Lower leg skin (tissue), 4 donors: ENCODE data around the gene THSD7B. TPM values are rescaled to one million over a fixed set of nuclear protein-coding genes. Genes with fewer than 3 reads are reported as not detected.

Experiments used
- DNase-seq, 2 donors: peaks; one replicate each; pipeline ENCODE4 v3.0.0-alpha.2; 2019; ENCODE audit warnings: low spot score in 2 of 2
- H3K4me3 ChIP-seq: fragments of 200-600 bp; sonication (generic); 2 replicates; pipeline ENCODE4 v1.5.1; 2017; ENCODE audit warnings: mild to moderate bottlenecking, low read depth; ENCODE audit not compliant: poor library complexity, severe bottlenecking
- POLR2A ChIP-seq, 2 donors: fragments of 450-650 bp; IDR thresholded peaks; one replicate each; pipeline ENCODE4 v1.6.1; 2016 to 2017; ENCODE audit warnings: antibody characterized with exemption in 2 of 2, mild to moderate bottlenecking in 1 of 2, moderate library complexity in 1 of 2
- WGBS, 2 donors: methylation state at CpG; one replicate each; pipeline ENCODE4 v1.1.5; 2018; 5-methylcytosine and 5-hydroxymethylcytosine counted together
- intact Hi-C: fragments of 100-400 bp; cut with DNase I; formaldehyde crosslinking; loops from one replicate; pipeline ENCODE4 v1.15.0; 2023; ENCODE audit warnings: low total_unique reads
- total RNA-seq, 4 donors: library from RNA; depleted of rRNA; stranded (reverse); fragments of >200 nt; gene quantifications; one replicate each; pipeline ENCODE4 v1.1.0, GENCODE V29; 2016
- TF ChIP-seq, protein P1 (sequence below), 3 donors: fragments of 450-650 bp; IDR thresholded peaks; one replicate each; pipeline ENCODE4 v1.5.1; 2016; ENCODE audit warnings: antibody characterized with exemption in 3 of 3, mild to moderate bottlenecking in 3 of 3, moderate library complexity in 2 of 3

THSD7B gene
- total RNA-seq, 4 donors from 2014 or later = not detected

DNA sequence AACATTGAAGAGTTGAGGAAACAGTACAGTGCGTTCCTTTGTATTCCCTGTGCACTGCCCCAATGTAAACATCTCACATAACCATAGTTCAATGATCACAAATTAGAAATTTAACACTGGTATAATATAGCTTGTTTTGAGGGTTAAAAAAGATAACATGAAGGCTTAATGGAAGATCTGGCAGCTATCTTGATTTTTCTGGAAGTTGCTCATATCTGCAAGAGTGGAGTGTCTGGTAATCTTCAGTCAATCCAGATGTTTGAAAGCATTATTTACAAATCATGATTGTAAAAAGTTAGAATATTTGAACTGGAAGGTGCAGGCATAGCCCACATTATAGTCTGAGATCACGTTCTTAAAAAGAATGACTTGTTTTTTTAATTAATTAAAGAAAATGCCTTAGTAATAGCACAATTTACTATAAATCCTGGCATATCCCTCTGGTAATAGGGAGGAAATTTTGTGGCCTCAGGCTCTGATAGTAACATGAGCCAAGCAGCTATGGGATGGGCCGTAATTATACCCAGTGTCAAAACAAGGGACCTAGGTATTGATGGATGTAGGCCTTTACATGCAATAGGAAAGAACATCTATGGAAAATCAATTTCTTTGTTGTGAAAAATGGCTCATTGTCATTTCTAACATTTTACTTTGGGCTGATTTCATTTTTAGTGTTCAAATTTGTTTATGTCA lies 418.0 kb downstream of the THSD7B start:
- H3K4me3 ChIP-seq = no peak overlapping the region
- no peak for DNase-seq
- WGBS, 2 donors = 57 to 71% methylated on average over 3 of the region's 3 CpGs
- intact Hi-C loops = no loop called here
- TF ChIP-seq, protein P1, sequence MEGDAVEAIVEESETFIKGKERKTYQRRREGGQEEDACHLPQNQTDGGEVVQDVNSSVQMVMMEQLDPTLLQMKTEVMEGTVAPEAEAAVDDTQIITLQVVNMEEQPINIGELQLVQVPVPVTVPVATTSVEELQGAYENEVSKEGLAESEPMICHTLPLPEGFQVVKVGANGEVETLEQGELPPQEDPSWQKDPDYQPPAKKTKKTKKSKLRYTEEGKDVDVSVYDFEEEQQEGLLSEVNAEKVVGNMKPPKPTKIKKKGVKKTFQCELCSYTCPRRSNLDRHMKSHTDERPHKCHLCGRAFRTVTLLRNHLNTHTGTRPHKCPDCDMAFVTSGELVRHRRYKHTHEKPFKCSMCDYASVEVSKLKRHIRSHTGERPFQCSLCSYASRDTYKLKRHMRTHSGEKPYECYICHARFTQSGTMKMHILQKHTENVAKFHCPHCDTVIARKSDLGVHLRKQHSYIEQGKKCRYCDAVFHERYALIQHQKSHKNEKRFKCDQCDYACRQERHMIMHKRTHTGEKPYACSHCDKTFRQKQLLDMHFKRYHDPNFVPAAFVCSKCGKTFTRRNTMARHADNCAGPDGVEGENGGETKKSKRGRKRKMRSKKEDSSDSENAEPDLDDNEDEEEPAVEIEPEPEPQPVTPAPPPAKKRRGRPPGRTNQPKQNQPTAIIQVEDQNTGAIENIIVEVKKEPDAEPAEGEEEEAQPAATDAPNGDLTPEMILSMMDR (IDR thresholded peaks at IDR 0.05) = no peak
- no peak for TF ChIP-seq POLR2A (IDR thresholded peaks at IDR 0.05)

DNA sequence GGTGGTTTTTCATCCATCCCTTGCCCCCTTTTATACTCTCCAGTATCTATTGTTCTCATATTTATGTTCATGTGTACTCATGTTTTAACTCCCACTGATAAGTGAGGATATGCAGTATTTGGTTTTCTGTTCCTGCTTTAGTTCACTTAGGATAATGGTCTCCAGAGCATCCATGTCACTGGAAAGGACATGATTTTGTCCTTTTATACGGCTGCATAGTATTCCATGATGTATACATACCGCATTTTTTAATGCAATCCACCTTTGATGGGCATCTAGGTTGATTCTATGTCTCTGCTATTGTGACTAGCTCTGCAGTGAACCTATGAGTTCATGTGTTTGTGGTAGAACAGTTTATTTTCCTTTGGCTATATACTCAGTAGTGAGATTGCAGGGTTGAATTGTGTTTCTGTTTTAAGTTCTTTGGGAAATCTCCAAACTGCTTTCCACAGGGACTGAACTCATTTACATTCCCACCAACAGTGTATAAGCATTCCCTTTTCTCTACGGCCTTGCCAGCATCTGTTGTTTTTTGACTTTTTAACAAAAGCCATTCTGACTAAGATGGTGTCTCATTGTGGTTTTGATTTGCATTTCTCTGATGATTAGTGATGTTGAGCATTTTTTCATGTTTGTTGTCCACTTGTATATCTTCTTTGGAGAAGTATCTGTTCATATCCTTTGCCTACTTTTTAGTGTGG lies 420.2 kb downstream of the THSD7B start:
- WGBS, 2 donors = 89 to 92% methylated on average over 3 of the region's 3 CpGs
- DNase-seq = no peak
- intact Hi-C loops = no loop called here
- no peak for TF ChIP-seq POLR2A (IDR thresholded peaks at IDR 0.05)
- TF ChIP-seq, protein P1 (IDR thresholded peaks at IDR 0.05) = no peak
- H3K4me3 ChIP-seq = no peak overlapping the region

DNA sequence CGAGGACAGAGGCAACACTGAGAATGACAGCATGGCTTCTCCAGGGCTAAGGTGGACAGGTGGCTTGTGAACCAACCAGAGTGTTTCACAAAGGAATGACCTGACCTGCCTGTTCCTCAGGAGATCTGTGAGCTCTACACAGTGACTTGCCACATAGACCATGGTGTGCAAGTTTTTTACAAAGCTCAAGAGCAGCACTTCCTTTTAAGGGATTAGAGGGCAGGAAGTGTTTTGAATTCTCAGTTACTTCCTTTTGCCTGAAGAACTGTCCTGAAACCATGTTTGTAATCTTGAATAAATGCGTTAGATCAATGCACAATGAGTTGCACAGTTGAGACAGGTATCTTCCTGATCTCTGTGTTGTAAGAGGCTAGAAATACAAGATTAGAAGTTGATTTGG lies 421.9 kb downstream of the THSD7B start:
- no peak for TF ChIP-seq POLR2A (IDR thresholded peaks at IDR 0.05)
- TF ChIP-seq, protein P1 (IDR thresholded peaks at IDR 0.05) = no peak
- intact Hi-C loops = no loop called here
- WGBS, 2 donors = 79 to 84% methylated on average over 2 of the region's 2 CpGs
- DNase-seq = no peak
- no peak overlapping the region for H3K4me3 ChIP-seq

DNA sequence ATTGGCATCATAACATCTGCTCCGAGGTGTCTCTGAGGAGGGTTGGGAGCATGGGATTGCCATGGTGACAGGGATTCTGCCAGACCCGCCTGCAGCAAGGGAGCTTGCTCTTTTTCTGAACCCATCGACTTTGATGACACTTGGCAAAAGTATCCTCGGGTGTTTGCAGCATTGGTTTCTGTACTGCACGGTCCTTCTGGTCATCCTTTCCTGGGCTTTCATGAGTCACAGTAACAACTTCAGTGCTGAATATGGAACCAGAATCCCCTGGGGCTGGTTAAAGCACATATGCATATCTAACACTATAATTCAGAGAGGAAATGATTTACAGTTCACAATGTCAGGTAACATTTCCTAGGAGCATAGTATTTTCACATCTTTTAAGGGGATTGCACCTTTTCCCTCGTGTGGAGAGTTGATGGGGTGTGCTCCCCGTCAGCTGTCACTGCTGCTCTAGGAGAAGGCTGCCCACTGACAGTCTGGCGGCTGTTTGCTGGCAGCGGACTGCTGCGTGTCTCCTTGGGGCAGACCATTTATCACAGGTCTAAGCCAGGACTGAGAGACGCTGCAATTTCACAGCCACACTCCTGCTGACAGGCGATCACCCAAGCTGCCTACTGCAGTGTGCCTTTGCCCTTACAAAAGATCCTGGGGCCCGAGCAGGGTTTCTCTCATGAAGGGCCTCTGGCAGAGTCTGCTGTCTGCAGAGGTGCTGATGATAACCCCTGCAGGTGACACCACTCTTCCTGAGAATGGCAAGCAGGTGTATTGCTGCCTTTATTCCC lies 425.3 kb downstream of the THSD7B start:
- intact Hi-C loops = no loop called here
- H3K4me3 ChIP-seq = no peak overlapping the region
- DNase-seq = no peak
- 54 to 58% methylated on average over 10 to 13 of the region's 13 CpGs for WGBS, 2 donors
- TF ChIP-seq, protein P1 (IDR thresholded peaks at IDR 0.05) = no peak
- no peak for TF ChIP-seq POLR2A (IDR thresholded peaks at IDR 0.05)

DNA sequence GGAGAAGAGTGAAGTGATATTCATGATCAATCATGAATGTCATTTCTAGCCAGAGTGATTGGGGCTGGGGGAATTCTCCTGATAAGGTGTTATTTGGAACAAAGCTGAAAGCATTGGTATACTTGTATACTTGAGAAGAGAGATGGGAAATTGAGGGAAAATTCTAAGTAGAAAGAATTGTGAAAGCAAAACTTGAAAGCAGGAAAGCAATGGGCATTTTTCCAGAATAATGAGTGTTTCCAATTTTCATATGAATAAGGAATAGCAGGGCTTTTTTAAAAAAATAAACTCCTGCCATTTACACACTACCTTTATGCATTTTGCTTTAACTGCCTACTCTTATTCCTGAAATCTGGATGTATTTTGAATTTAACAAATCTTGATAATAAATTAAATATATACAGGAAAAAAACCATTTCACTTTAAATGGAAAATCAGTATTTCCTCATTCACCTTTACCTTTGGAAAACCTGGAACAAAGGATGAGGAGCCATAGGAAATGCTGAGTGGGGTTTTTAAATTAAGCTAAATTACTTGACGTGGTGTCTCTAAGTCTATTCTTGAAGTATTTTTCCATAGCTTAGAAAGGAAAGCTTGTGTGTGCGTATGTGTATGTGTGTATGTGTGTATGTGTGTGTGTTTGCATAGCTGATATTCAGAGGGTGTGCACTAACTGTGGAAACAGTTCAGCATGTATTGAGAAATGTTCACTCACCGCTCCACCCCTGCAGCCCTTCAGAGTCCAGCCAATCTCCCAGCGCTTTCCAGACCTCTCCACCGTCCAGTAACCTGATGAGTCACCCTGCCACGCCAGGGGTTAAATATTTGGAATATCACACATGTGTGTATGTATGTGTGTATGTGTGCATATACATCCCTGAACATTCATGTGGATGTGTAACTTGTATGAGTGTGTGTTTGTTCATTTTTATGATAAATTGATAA lies 427.3 kb downstream of the THSD7B start:
- no peak for DNase-seq
- no peak overlapping the region for H3K4me3 ChIP-seq
- 85% methylated on average over 6 of the region's 6 CpGs for WGBS, 2 donors
- TF ChIP-seq POLR2A (IDR thresholded peaks at IDR 0.05) = no peak
- TF ChIP-seq, protein P1 (IDR thresholded peaks at IDR 0.05) = no peak
- intact Hi-C loops = no loop called here
